OCI-LY1 (cell line): Measurements from ENCODE around the gene GADD45A.

Experiments
- H2AFZ ChIP-seq: fragments of 200-600 bp; sonication (generic), shearing (Covaris generic); 2 replicates; pipeline ENCODE4 v1.6.0; 2014; ENCODE audit warnings: antibody characterized with exemption, mild to moderate bottlenecking, low read length
- H3F3A ChIP-seq: fragments of 200-600 bp; sonication (generic), shearing (Covaris generic); 2 replicates; pipeline ENCODE4 v1.6.0; 2014; ENCODE audit warnings: mild to moderate bottlenecking, antibody characterized with exemption, low read length, moderate library complexity; ENCODE audit not compliant: insufficient read depth
- H3K27ac ChIP-seq: fragments of 200-600 bp; sonication (generic); 2 replicates; pipeline ENCODE4 v1.5.1; 2014; ENCODE audit warnings: low read length, mixed run types, mild to moderate bottlenecking, low read depth; ENCODE audit not compliant: poor library complexity, severe bottlenecking
- H3K27me3 ChIP-seq: fragments of 200-600 bp; sonication (generic); 2 replicates; pipeline ENCODE4 v1.6.0; 2014; ENCODE audit warnings: antibody characterized with exemption, mild to moderate bottlenecking, low read length, moderate library complexity; ENCODE audit not compliant: insufficient read depth
- H3K36me3 ChIP-seq: fragments of 200-600 bp; sonication (generic); 2 replicates; pipeline ENCODE4 v1.6.1; 2014; ENCODE audit warnings: mild to moderate bottlenecking, antibody characterized with exemption, low read length, moderate library complexity, mixed read lengths; ENCODE audit not compliant: insufficient read depth
- H3K4me1 ChIP-seq: fragments of 200-600 bp; sonication (generic); 2 replicates; pipeline ENCODE4 v1.5.1; 2014; ENCODE audit warnings: mild to moderate bottlenecking, low read length, moderate library complexity; ENCODE audit not compliant: insufficient read depth, severe bottlenecking
- H3K4me2 ChIP-seq: fragments of 200-600 bp; sonication (generic), shearing (Covaris generic); 2 replicates; pipeline ENCODE4 v1.6.1; 2014; ENCODE audit warnings: low read length
- H3K4me3 ChIP-seq: fragments of 200-600 bp; sonication (generic); 2 replicates; pipeline ENCODE4 v1.5.1; 2014; ENCODE audit warnings: low read length, low read depth, mild to moderate bottlenecking, mixed read lengths; ENCODE audit not compliant: poor library complexity, severe bottlenecking
- H3K79me2 ChIP-seq: fragments of 200-600 bp; shearing (Covaris generic); 2 replicates; pipeline ENCODE4 v1.6.1; 2016; ENCODE audit warnings: mixed run types, low read length, mixed read lengths; ENCODE audit not compliant: insufficient read depth
- H3K9ac ChIP-seq: fragments of 200-600 bp; sonication (generic), shearing (Covaris generic); 2 replicates; pipeline ENCODE4 v1.6.1; 2014; ENCODE audit warnings: mild to moderate bottlenecking, low read length, mixed read lengths
- H3K9me2 ChIP-seq: fragments of 200-600 bp; sonication (generic), shearing (Covaris generic); 2 replicates; pipeline ENCODE4 v1.6.1; 2014; ENCODE audit warnings: low read depth, mild to moderate bottlenecking, low read length, mixed read lengths
- H3K9me3 ChIP-seq: fragments of 200-600 bp; shearing (Covaris generic); 2 replicates; pipeline ENCODE4 v1.6.1; 2014; ENCODE audit warnings: low read length, mixed read lengths
- H4K20me1 ChIP-seq: fragments of 200-600 bp; sonication (generic), shearing (Covaris generic); 2 replicates; pipeline ENCODE4 v1.6.0; 2016; ENCODE audit warnings: mild to moderate bottlenecking, low read length; ENCODE audit not compliant: insufficient read depth
- CTCF ChIP-seq: fragments of 200-600 bp; sonication (generic), shearing (Covaris generic); IDR thresholded peaks from 2 replicates; pipeline ENCODE4 v1.5.1; 2017; ENCODE audit warnings: mild to moderate bottlenecking, antibody characterized with exemption, low read length, moderate library complexity, mixed read lengths
- EZH2 ChIP-seq: fragments of 200-600 bp; sonication (generic), shearing (Covaris generic); IDR thresholded peaks from 2 replicates; pipeline ENCODE4 v1.8.0; 2017; ENCODE audit warnings: borderline replicate concordance, mixed run types, mild to moderate bottlenecking, antibody characterized with exemption, low read length, moderate library complexity, mixed read lengths

The GADD45A gene

GRCh38 chr1:67713057-67713846, 28.3 kb downstream of the GADD45A start:
- no peaks in the 10 kb centered on the region for H3K79me2 ChIP-seq
- peaks cover 47% of the 10 kb centered on the region for H3K4me1 ChIP-seq
- H3K4me3 ChIP-seq: peak overlapping the region; percentile 4
- no peaks in the 10 kb centered on the region for H3F3A ChIP-seq
- no peaks in the 10 kb centered on the region for H4K20me1 ChIP-seq
- H3K27ac ChIP-seq: peak overlapping the region; percentile 91
- H3K9me3 ChIP-seq: no peaks in the 10 kb centered on the region
- TF ChIP-seq CTCF (no peak), EZH2 (no peak)
- peak overlapping the region; percentile 32; the same call in 1 of the 2 replicates for H3K9ac ChIP-seq
- H3K4me2 ChIP-seq: peak overlapping the region; percentile 41; the same call in 1 of the 2 replicates
- H2AFZ ChIP-seq: no peak overlapping the region
- no peaks in the 10 kb centered on the region for H3K9me2 ChIP-seq
- no peaks in the 10 kb centered on the region for H3K36me3 ChIP-seq
- H3K27me3 ChIP-seq: no peaks in the 10 kb centered on the region

- Histone ChIP-seq H3K27ac (no peak overlapping the region), H4K20me1 (no peaks in the 10 kb centered on the region), H3K4me1 (peaks cover 41% of the 10 kb centered on the region), H3K9ac (no peak overlapping the region), H3F3A (no peaks in the 10 kb centered on the region), H3K4me3 (no peak overlapping the region), H3K36me3 (no peaks in the 10 kb centered on the region), H3K9me3 (no peaks in the 10 kb centered on the region), H3K9me2 (no peaks in the 10 kb centered on the region), H2AFZ (no peak overlapping the region), H3K4me2 (no peak overlapping the region), H3K79me2 (no peaks in the 10 kb centered on the region), H3K27me3 (no peaks in the 10 kb centered on the region)
- TF ChIP-seq CTCF: no peak
These were observed 30.8 kb downstream of the GADD45A start for GRCh38 chr1:67715819-67716218.

- Histone ChIP-seq H3K27ac (no peak overlapping the region), H3K4me1 (peaks cover 34% of the 10 kb centered on the region), H4K20me1 (no peaks in the 10 kb centered on the region), H3K4me3 (no peak overlapping the region), H3F3A (no peaks in the 10 kb centered on the region), H3K4me2 (no peak overlapping the region), H2AFZ (no peak overlapping the region), H3K79me2 (no peaks in the 10 kb centered on the region), H3K9ac (no peak overlapping the region), H3K27me3 (no peaks in the 10 kb centered on the region), H3K9me3 (no peaks in the 10 kb centered on the region), H3K9me2 (no peaks in the 10 kb centered on the region), H3K36me3 (no peaks in the 10 kb centered on the region)
- TF ChIP-seq EZH2 (no peak), CTCF (no peak)
These were observed 31.8 kb downstream of the GADD45A start for GRCh38 chr1:67716800-67717199.
